Measurements from ENCODE around the gene GGA3. TPM values are rescaled to one million over a fixed set of nuclear protein-coding genes. Genes with fewer than 3 reads are reported as not detected.

The GGA3 gene
- polyA plus RNA-seq, 1 donor from 2014 or later = 15.7 TPM

DNA sequence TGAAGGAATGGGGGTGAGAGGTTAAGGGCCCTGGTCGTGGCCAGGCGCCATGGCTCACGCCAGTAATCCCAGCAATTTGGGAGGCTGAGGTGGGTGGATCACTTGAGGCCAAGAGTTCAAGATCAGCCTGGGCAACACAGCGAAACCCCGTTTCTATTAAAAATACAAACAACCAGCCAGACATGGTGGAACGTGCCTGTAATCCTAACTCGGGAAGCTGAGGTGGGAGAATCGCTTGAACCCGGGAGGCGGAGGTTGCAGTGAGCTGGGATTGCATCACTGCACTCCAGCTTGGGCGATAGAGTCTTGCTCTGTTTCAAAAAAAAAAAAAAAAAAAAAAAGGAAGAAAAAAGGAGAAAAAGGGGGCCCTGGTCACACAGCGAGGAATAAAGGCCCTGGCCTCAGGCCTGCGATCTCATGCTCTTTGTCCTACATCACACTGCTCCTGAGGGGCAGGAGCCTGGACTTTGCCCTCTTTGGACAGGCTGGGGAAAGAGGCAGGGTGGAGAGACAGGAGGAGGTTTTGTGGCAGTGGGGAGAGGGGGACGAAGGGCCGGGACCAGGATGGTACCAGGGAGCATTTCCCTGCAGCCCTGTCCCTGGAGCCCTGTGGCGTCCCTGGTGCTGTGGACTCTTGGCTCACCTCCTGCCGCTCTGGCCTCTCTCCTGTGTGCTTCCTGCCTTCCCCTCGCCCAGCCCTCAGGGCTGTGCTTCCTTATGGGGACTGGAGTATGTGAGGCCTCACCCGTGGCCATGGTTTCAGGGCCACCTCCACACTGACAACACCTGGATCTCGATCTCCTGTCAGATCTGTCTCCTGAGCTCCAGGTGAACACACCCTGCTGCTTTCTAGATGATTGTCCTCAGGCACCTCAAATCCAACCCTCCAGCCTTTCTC is 47.6 kb upstream of the GGA3 start:
- H3K79me2 ChIP-seq (replicated peaks; ENCODE audit: insufficient read depth, low read length) = no peaks in the 10 kb centered on the region
- H3K4me2 ChIP-seq (ENCODE audit: low read length) = no peak overlapping the region
- H3K9me3 ChIP-seq (ENCODE audit: low read length) = no peaks in the 10 kb centered on the region
- no peak overlapping the region for H2AFZ ChIP-seq (ENCODE audit: low read depth, low read length)
- no peak overlapping the region for H3K4me3 ChIP-seq (ENCODE audit: low read length)
- H3K27me3 ChIP-seq (ENCODE audit: insufficient read depth, low read depth, low read length) = no peaks in the 10 kb centered on the region
- H3K36me3 ChIP-seq (ENCODE audit: insufficient read depth, low read length) = no peaks in the 10 kb centered on the region
- no peak for TF ChIP-seq SMC3 (conservative IDR thresholded peaks at IDR 0.05; ENCODE audit: poor library complexity)
- H3K9me2 ChIP-seq (ENCODE audit: insufficient read depth, low read length) = no peaks in the 10 kb centered on the region
- no peaks in the 10 kb centered on the region for H3F3A ChIP-seq (ENCODE audit: insufficient read depth, low read length, poor library complexity, severe bottlenecking)
- H4K20me1 ChIP-seq (ENCODE audit: insufficient read depth) = no peaks in the 10 kb centered on the region
- H3K27ac ChIP-seq (ENCODE audit: low read length) = no peak overlapping the region
- no peak overlapping the region for H3K9ac ChIP-seq (ENCODE audit: low read length)

DNA sequence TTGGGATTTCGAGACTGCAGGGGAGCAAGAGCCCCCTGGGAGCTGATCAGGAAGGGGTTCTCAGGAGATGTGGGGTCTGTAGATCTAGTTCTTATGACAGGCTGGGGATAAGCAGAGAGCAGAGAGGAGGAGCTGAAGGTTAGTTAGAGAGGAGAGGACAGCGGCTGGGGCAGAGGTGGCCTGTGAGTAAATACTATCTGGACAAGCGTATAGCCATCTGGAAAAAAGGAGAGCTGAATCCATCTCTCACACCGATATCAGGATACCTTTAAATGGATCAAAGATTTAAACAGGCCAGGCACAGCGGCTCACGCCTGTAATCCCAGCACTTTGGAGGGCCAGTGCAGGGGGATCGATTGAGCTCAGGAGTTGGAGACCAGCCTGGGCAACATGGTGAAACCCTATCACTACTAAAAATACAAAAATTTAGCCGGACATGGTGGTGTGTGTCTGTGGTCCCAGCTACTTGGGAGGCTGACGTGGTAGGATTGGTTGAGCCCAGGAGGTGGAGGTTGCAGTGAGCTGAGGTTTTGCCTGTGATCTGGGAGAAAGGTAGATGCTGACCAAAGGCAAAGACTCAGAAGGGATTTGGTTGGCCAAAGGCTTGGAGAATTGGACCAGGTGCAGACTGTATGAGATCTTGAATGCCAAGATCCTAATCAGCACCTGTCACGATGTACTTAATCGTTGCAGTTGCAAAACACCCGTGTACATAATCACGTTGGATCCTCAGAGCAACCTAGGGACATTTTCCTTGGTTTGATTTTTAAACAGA is 46.7 kb upstream of the GGA3 start:
- no peaks in the 10 kb centered on the region for H3F3A ChIP-seq (ENCODE audit: insufficient read depth, low read length, poor library complexity, severe bottlenecking)
- H2AFZ ChIP-seq (ENCODE audit: low read depth, low read length) = no peak overlapping the region
- no peak overlapping the region for H3K27ac ChIP-seq (ENCODE audit: low read length)
- H3K79me2 ChIP-seq (replicated peaks; ENCODE audit: insufficient read depth, low read length) = no peaks in the 10 kb centered on the region
- no peak overlapping the region for H3K9ac ChIP-seq (ENCODE audit: low read length)
- H3K4me2 ChIP-seq (ENCODE audit: low read length) = no peak overlapping the region
- H4K20me1 ChIP-seq (ENCODE audit: insufficient read depth) = no peaks in the 10 kb centered on the region
- TF ChIP-seq EP300 (conservative IDR thresholded peaks at IDR 0.05; ENCODE audit: poor library complexity, severe bottlenecking) = no peak
- TF ChIP-seq, protein P1, sequence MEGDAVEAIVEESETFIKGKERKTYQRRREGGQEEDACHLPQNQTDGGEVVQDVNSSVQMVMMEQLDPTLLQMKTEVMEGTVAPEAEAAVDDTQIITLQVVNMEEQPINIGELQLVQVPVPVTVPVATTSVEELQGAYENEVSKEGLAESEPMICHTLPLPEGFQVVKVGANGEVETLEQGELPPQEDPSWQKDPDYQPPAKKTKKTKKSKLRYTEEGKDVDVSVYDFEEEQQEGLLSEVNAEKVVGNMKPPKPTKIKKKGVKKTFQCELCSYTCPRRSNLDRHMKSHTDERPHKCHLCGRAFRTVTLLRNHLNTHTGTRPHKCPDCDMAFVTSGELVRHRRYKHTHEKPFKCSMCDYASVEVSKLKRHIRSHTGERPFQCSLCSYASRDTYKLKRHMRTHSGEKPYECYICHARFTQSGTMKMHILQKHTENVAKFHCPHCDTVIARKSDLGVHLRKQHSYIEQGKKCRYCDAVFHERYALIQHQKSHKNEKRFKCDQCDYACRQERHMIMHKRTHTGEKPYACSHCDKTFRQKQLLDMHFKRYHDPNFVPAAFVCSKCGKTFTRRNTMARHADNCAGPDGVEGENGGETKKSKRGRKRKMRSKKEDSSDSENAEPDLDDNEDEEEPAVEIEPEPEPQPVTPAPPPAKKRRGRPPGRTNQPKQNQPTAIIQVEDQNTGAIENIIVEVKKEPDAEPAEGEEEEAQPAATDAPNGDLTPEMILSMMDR (IDR thresholded peaks at IDR 0.05; ENCODE audit: poor library complexity, severe bottlenecking) = no peak
- no peak for TF ChIP-seq SMC3 (conservative IDR thresholded peaks at IDR 0.05; ENCODE audit: poor library complexity)
- no peak for TF ChIP-seq TAF1 (IDR thresholded peaks at IDR 0.05; ENCODE audit: low read depth)
- TF ChIP-seq MXI1 (conservative IDR thresholded peaks at IDR 0.05; ENCODE audit: poor library complexity, severe bottlenecking) = no peak
- no peak for TF ChIP-seq EZH2 (IDR thresholded peaks at IDR 0.05; ENCODE audit: borderline replicate concordance, insufficient read depth, low read length, poor library complexity, severe bottlenecking)
- TF ChIP-seq, protein P2, sequence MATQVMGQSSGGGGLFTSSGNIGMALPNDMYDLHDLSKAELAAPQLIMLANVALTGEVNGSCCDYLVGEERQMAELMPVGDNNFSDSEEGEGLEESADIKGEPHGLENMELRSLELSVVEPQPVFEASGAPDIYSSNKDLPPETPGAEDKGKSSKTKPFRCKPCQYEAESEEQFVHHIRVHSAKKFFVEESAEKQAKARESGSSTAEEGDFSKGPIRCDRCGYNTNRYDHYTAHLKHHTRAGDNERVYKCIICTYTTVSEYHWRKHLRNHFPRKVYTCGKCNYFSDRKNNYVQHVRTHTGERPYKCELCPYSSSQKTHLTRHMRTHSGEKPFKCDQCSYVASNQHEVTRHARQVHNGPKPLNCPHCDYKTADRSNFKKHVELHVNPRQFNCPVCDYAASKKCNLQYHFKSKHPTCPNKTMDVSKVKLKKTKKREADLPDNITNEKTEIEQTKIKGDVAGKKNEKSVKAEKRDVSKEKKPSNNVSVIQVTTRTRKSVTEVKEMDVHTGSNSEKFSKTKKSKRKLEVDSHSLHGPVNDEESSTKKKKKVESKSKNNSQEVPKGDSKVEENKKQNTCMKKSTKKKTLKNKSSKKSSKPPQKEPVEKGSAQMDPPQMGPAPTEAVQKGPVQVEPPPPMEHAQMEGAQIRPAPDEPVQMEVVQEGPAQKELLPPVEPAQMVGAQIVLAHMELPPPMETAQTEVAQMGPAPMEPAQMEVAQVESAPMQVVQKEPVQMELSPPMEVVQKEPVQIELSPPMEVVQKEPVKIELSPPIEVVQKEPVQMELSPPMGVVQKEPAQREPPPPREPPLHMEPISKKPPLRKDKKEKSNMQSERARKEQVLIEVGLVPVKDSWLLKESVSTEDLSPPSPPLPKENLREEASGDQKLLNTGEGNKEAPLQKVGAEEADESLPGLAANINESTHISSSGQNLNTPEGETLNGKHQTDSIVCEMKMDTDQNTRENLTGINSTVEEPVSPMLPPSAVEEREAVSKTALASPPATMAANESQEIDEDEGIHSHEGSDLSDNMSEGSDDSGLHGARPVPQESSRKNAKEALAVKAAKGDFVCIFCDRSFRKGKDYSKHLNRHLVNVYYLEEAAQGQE (IDR thresholded peaks at IDR 0.05; ENCODE audit: borderline replicate concordance) = no peak
- no peak for TF ChIP-seq RAD21 (conservative IDR thresholded peaks at IDR 0.05)
- no peak for TF ChIP-seq POLR2AphosphoS5 (IDR thresholded peaks at IDR 0.05)
- no peaks in the 10 kb centered on the region for H3K27me3 ChIP-seq (ENCODE audit: insufficient read depth, low read depth, low read length)
- no peak overlapping the region for H3K4me3 ChIP-seq (ENCODE audit: low read length)
- no peaks in the 10 kb centered on the region for H3K9me3 ChIP-seq (ENCODE audit: low read length)
- no peaks in the 10 kb centered on the region for H3K9me2 ChIP-seq (ENCODE audit: insufficient read depth, low read length)
- no peaks in the 10 kb centered on the region for H3K36me3 ChIP-seq (ENCODE audit: insufficient read depth, low read length)

All from neural cell (in vitro differentiated cells).